ENCODE measurements around the gene MAD1L1.

MAD1L1 gene

GRCh38 chr7:2019711-2020511 is 212.8 kb downstream of the MAD1L1 start:
- DNase-seq = no peak

GRCh38 chr7:2019461-2019710 is 213.4 kb downstream of the MAD1L1 start:
- no peak for DNase-seq

- DNase-seq = no peak
These were observed 213.9 kb downstream of the MAD1L1 start for GRCh38 chr7:2018569-2019460.

GRCh38 chr7:2017914-2018568 is 214.7 kb downstream of the MAD1L1 start:
- no peak for DNase-seq

GRCh38 chr7:2017481-2017891 is 215.3 kb downstream of the MAD1L1 start:
- no peak for DNase-seq

- DNase-seq = no peak
These were observed 215.8 kb downstream of the MAD1L1 start for GRCh38 chr7:2016761-2017480.

GRCh38 chr7:2016021-2016631 is 216.6 kb downstream of the MAD1L1 start:
- no peak for DNase-seq

GRCh38 chr7:2015251-2015871 is 217.4 kb downstream of the MAD1L1 start:
- DNase-seq = no peak

GRCh38 chr7:2014391-2015241 is 218.1 kb downstream of the MAD1L1 start:
- DNase-seq = no peak

- DNase-seq = no peak
These were observed 219.1 kb downstream of the MAD1L1 start for GRCh38 chr7:2013381-2014311.

- DNase-seq = peak; percentile 54
These were observed 219.8 kb downstream of the MAD1L1 start for GRCh38 chr7:2012981-2013380.

- DNase-seq = no peak
These were observed 220.5 kb downstream of the MAD1L1 start for GRCh38 chr7:2012044-2012900.

- DNase-seq = no peak
These were observed 221.3 kb downstream of the MAD1L1 start for GRCh38 chr7:2011266-2012043.

- DNase-seq = no peak
These were observed 222.0 kb downstream of the MAD1L1 start for GRCh38 chr7:2010551-2011265.

- DNase-seq = no peak
These were observed 222.6 kb downstream of the MAD1L1 start for GRCh38 chr7:2010101-2010500.

- no peak for DNase-seq
These were observed 223.2 kb downstream of the MAD1L1 start for GRCh38 chr7:2009541-2010001.

- no peak for DNase-seq
These were observed 223.7 kb downstream of the MAD1L1 start for GRCh38 chr7:2008936-2009540.
